ENCODE data around the gene PRRG4. TPM values are rescaled to one million over a fixed set of nuclear protein-coding genes. Genes with fewer than 3 reads are reported as not detected.

Gene PRRG4
- total and polyA plus RNA-seq, 2 experiments from 2014 or later, result 1.6 to 1.9 TPM

Other genes starting within 250 kb of the PRRG4 start
- gene EIF3M, start 246.1 kb upstream of the PRRG4 start, total RNA-seq (2014; rRNA removed; shearing (Covaris generic)), result 635 and 714 TPM in 2 replicates
- 601 and 667 TPM in 2 replicates for gene EIF3M, start 246.1 kb upstream of the PRRG4 start, polyA plus RNA-seq (2016; fragmentation: Nextera tagmentation; extraction: Ambion mirVana)
- 0.08 TPM in 1 of 2 replicates, not detected in the other for gene CCDC73, start 35.3 kb upstream of the PRRG4 start, total RNA-seq (2014; rRNA removed; shearing (Covaris generic))
- 0.06 and 0.17 TPM in 2 replicates for gene CCDC73, start 35.3 kb upstream of the PRRG4 start, polyA plus RNA-seq (2016; fragmentation: Nextera tagmentation; extraction: Ambion mirVana)
- gene QSER1, start 62.9 kb downstream of the PRRG4 start, total RNA-seq (2014; rRNA removed; shearing (Covaris generic)), result 132 and 136 TPM in 2 replicates
- gene QSER1, start 62.9 kb downstream of the PRRG4 start, polyA plus RNA-seq (2016; fragmentation: Nextera tagmentation; extraction: Ambion mirVana), result 29.4 and 29.5 TPM in 2 replicates
- 10.9 and 15.3 TPM in 2 replicates for gene DEPDC7, start 186.0 kb downstream of the PRRG4 start, total RNA-seq (2014; rRNA removed; shearing (Covaris generic))
- 8.6 and 9.1 TPM in 2 replicates for gene DEPDC7, start 186.0 kb downstream of the PRRG4 start, polyA plus RNA-seq (2016; fragmentation: Nextera tagmentation; extraction: Ambion mirVana)
- gene TCP11L1, start 209.6 kb downstream of the PRRG4 start, total RNA-seq (2014; rRNA removed; shearing (Covaris generic)), result 24.9 and 39.0 TPM in 2 replicates
- gene TCP11L1, start 209.6 kb downstream of the PRRG4 start, polyA plus RNA-seq (2016; fragmentation: Nextera tagmentation; extraction: Ambion mirVana), result 3.2 and 5.0 TPM in 2 replicates